Measurements from ENCODE around the gene KPRP. TPM values are rescaled to one million over a fixed set of nuclear protein-coding genes. Genes with fewer than 3 reads are reported as not detected.

KPRP gene
- total and polyA plus RNA-seq, 2 donors from 2014 or later, result not detected

GRCh38 chr1:152758636-152759035 is 811 bp downstream of the KPRP start:
- Histone ChIP-seq H3K27ac (ENCODE audit: low read depth in 2 of 2, low read length in 2 of 2) (no peak overlapping the region), H3K27me3 (ENCODE audit: control insufficient read depth, insufficient read depth, low read length) (no peaks in the 10 kb centered on the region), H3K4me3 (ENCODE audit: low read length in 3 of 3) (no peak overlapping the region), H3K4me1 (ENCODE audit: control insufficient read depth in 2 of 3, insufficient read depth in 2 of 3, low read depth in 1 of 3, low read length in 3 of 3) (no peaks in the 10 kb centered on the region), H3K9me3 (ENCODE audit: control insufficient read depth in 2 of 3, insufficient read depth in 1 of 3, low read length in 3 of 3) (no peaks in the 10 kb centered on the region), H3K36me3 (ENCODE audit: control insufficient read depth in 2 of 3, insufficient read depth in 3 of 3, low read length in 3 of 3) (no peaks in the 10 kb centered on the region), H3K9ac (ENCODE audit: low read length in 3 of 3) (no peak overlapping the region)
- FAIRE-seq (no peak), DNase-seq (peak in 1 of 5 donors; percentile 23)
- TF ChIP-seq CTCF (IDR thresholded peaks at IDR 0.05; ENCODE audit: borderline replicate concordance, extremely low read depth, insufficient read depth), result no peak
- intact Hi-C loops (cut with DNase I), result no loop called here

DNA sequence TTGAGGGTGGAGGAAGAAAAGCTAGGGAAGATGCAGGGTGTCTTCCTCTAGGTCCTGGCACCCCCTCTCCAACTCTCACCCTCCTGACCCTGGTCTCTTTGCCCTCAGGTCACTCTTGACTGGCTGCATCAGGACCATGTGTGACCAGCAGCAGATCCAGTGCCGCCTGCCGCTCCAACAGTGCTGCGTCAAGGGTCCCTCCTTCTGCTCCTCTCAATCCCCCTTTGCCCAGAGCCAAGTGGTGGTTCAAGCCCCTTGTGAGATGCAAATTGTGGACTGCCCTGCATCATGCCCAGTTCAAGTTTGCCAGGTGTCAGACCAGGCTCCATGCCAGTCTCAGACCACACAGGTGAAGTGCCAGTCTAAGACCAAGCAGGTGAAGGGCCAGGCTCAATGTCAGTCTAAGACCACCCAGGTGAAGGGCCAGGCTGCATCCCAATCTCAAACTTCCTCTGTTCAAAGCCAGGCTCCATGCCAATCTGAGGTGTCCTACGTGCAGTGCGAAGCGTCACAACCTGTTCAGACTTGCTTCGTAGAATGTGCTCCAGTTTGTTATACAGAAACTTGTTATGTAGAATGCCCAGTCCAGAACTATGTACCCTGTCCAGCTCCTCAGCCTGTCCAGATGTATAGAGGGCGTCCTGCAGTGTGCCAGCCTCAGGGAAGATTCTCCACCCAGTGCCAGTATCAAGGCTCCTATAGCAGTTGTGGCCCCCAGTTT is 1.8 kb downstream of the KPRP start:
- Histone ChIP-seq H3K36me3 (ENCODE audit: control insufficient read depth in 2 of 3, insufficient read depth in 3 of 3, low read length in 3 of 3) (no peaks in the 10 kb centered on the region), H3K27me3 (ENCODE audit: control insufficient read depth, insufficient read depth, low read length) (no peaks in the 10 kb centered on the region), H3K4me3 (ENCODE audit: low read length in 3 of 3) (no peak overlapping the region), H3K27ac (ENCODE audit: low read depth in 2 of 2, low read length in 2 of 2) (no peak overlapping the region), H3K9me3 (ENCODE audit: control insufficient read depth in 2 of 3, insufficient read depth in 1 of 3, low read length in 3 of 3) (no peaks in the 10 kb centered on the region), H3K4me1 (ENCODE audit: control insufficient read depth in 2 of 3, insufficient read depth in 2 of 3, low read depth in 1 of 3, low read length in 3 of 3) (no peaks in the 10 kb centered on the region), H3K9ac (ENCODE audit: low read length in 3 of 3) (no peak overlapping the region)
- DNase-seq (peak in 1 of 5 donors; percentile 59), FAIRE-seq (no peak)
- TF ChIP-seq CTCF (IDR thresholded peaks at IDR 0.05; ENCODE audit: borderline replicate concordance, extremely low read depth, insufficient read depth), result no peak
- intact Hi-C loops (cut with DNase I), result no loop called here

GRCh38 chr1:152760551-152761190 is 2.8 kb downstream of the KPRP start:
- intact Hi-C loops (cut with DNase I), result no loop called here

More at GRCh38 chr1:152760551-152761190, 2.8 kb downstream of the KPRP start:
- H3K4me3 ChIP-seq (ENCODE audit: low read length in 3 of 3), result no peak overlapping the region
- H3K9me3 ChIP-seq (ENCODE audit: control insufficient read depth in 2 of 3, insufficient read depth in 1 of 3, low read length in 3 of 3), result no peaks in the 10 kb centered on the region
- H3K27ac ChIP-seq (ENCODE audit: low read depth in 2 of 2, low read length in 2 of 2), result no peak overlapping the region
- H3K4me1 ChIP-seq (ENCODE audit: control insufficient read depth in 2 of 3, insufficient read depth in 2 of 3, low read depth in 1 of 3, low read length in 3 of 3), result no peaks in the 10 kb centered on the region
- FAIRE-seq (no peak), DNase-seq (peak in 1 of 5 donors; percentile 51)
- no peak overlapping the region for H3K9ac ChIP-seq (ENCODE audit: low read length in 3 of 3)
- H3K27me3 ChIP-seq (ENCODE audit: control insufficient read depth, insufficient read depth, low read length), result no peaks in the 10 kb centered on the region
- no peaks in the 10 kb centered on the region for H3K36me3 ChIP-seq (ENCODE audit: control insufficient read depth in 2 of 3, insufficient read depth in 3 of 3, low read length in 3 of 3)
- no peak for TF ChIP-seq CTCF (IDR thresholded peaks at IDR 0.05; ENCODE audit: borderline replicate concordance, extremely low read depth, insufficient read depth)

Data from kidney (tissue), 14 donors.